ENCODE measurements around the gene CD81. TPM values are rescaled to one million over a fixed set of nuclear protein-coding genes. Genes with fewer than 3 reads are reported as not detected.

The CD81 gene
- total RNA-seq, 1 experiment from 2014 or later = 183 TPM

DNA sequence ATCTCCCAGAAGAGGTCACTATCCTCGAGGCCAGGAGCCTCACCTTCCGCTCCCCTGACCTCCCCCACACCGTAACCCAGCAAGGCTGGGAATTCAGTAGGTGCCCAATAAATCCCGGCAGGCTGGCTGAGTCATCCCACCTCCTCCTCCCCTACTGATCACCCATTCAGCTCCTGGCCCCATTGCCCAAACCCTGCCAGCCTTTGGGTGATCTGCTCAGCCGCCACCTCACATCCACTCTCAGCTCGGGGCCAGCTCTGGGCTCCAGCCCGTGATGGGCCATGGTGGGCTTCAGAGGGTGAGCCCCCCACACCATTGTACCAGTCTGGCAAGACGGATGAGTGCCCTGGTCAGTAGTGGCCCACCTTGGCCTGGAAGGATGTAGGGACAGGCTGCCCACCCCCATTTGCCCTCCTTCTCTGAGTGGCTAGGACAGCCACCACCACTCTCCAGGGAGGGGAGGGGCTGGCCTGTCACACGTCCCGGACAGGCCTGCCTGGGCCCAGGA, 59.0 kb downstream of the CD81 start:
- no peak overlapping the region for H3K4me3 Mint-ChIP-seq (ENCODE audit: unreplicated experiment)
- H3K27me3 Mint-ChIP-seq (ENCODE audit: insufficient read depth, unreplicated experiment) = no peaks in the 10 kb centered on the region
- intact Hi-C loops (cut with micrococcal nuclease) = no loop called here
- H3K27ac Mint-ChIP-seq (ENCODE audit: low read depth, unreplicated experiment) = no peak overlapping the region
- CTCF ChIA-PET = interaction anchor here (1.5 kb wide), 1 partner anchor 15 kb away, joined by 5 read pairs; no protein-coding TSS in a partner anchor
- DNase-seq (ENCODE audit: unreplicated experiment) = no peak
- no peaks in the 10 kb centered on the region for H3K36me3 Mint-ChIP-seq (ENCODE audit: insufficient read depth, unreplicated experiment)
- no TSS peak for BruUV-seq (replicated peaks)
- POLR2A ChIA-PET = no interaction called here
- no peak for TF ChIP-seq CTCF (IDR thresholded peaks at IDR 0.05; ENCODE audit: unreplicated experiment)
- no peaks in the 10 kb centered on the region for H3K4me1 Mint-ChIP-seq (ENCODE audit: insufficient read depth, unreplicated experiment)
- no peaks in the 10 kb centered on the region for H3K9me3 Mint-ChIP-seq (ENCODE audit: unreplicated experiment)

- ChIA-PET POLR2A (no interaction called here), CTCF (interaction anchor here (0.6 to 1.5 kb wide), 3 partner anchors 16 to 97 kb away, joined by 3 to 5 read pairs (median 3); no protein-coding TSS in a partner anchor)
- H3K36me3 Mint-ChIP-seq (ENCODE audit: insufficient read depth, unreplicated experiment) = no peaks in the 10 kb centered on the region
- no TSS peak for BruUV-seq (replicated peaks)
- no peaks in the 10 kb centered on the region for H3K4me1 Mint-ChIP-seq (ENCODE audit: insufficient read depth, unreplicated experiment)
- DNase-seq (ENCODE audit: unreplicated experiment) = no peak
- H3K27ac Mint-ChIP-seq (ENCODE audit: low read depth, unreplicated experiment) = no peak overlapping the region
- H3K9me3 Mint-ChIP-seq (ENCODE audit: unreplicated experiment) = no peaks in the 10 kb centered on the region
- intact Hi-C loops (cut with micrococcal nuclease) = no loop called here
- peaks cover 3% of the 10 kb centered on the region for H3K27me3 Mint-ChIP-seq (ENCODE audit: insufficient read depth, unreplicated experiment)
- no peak overlapping the region for H3K4me3 Mint-ChIP-seq (ENCODE audit: unreplicated experiment)
- TF ChIP-seq CTCF (IDR thresholded peaks at IDR 0.05; ENCODE audit: unreplicated experiment) = no peak
These were observed 59.5 kb downstream of the CD81 start for GRCh38 chr11:2436521-2437031.

DNA sequence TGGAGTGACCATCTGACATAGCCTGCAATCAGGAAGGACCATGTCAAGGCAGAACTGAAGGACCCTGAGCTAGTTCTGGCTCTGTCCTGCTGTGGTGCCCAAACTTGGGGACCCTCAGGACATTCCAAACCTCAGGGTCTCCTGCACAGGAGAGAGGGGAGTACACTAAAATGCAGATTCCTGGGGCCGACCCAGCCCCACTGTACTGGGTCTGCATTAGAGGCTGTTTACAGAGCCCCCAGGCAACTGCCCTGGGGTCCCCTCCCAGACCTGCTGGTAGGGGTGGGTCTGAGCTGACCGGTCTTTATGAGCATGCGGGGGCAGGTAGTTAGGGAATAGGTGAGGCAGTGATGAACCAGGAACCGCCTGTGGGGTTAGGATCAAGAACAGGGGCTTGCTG, 60.4 kb downstream of the CD81 start:
- intact Hi-C loops (cut with micrococcal nuclease) = no loop called here
- Mint-ChIP-seq H3K27me3 (ENCODE audit: insufficient read depth, unreplicated experiment) (peaks cover 12% of the 10 kb centered on the region), H3K4me3 (ENCODE audit: unreplicated experiment) (no peak overlapping the region), H3K27ac (ENCODE audit: low read depth, unreplicated experiment) (no peak overlapping the region), H3K36me3 (ENCODE audit: insufficient read depth, unreplicated experiment) (no peaks in the 10 kb centered on the region), H3K9me3 (ENCODE audit: unreplicated experiment) (no peaks in the 10 kb centered on the region), H3K4me1 (ENCODE audit: insufficient read depth, unreplicated experiment) (no peaks in the 10 kb centered on the region)
- ChIA-PET POLR2A (interaction anchor here (1.0 kb wide), 1 partner anchor 96 kb away, joined by 4 read pairs; no protein-coding TSS in a partner anchor), CTCF (interaction anchor here (0.5 kb wide), 1 partner anchor 1124 kb away, joined by 3 read pairs; no protein-coding TSS in a partner anchor)
- DNase-seq (ENCODE audit: unreplicated experiment) = no peak
- no TSS peak for BruUV-seq (replicated peaks)
- no peak for TF ChIP-seq CTCF (IDR thresholded peaks at IDR 0.05; ENCODE audit: unreplicated experiment)

- ChIA-PET POLR2A (no interaction called here), CTCF (interaction anchor here (1.7 kb wide), 1 partner anchor 91 kb away, joined by 3 read pairs; no protein-coding TSS in a partner anchor)
- Mint-ChIP-seq H3K9me3 (ENCODE audit: unreplicated experiment) (no peaks in the 10 kb centered on the region), H3K27ac (ENCODE audit: low read depth, unreplicated experiment) (no peak overlapping the region), H3K4me1 (ENCODE audit: insufficient read depth, unreplicated experiment) (no peaks in the 10 kb centered on the region), H3K36me3 (ENCODE audit: insufficient read depth, unreplicated experiment) (no peaks in the 10 kb centered on the region), H3K27me3 (ENCODE audit: insufficient read depth, unreplicated experiment) (peaks cover 26% of the 10 kb centered on the region), H3K4me3 (ENCODE audit: unreplicated experiment) (no peak overlapping the region)
- intact Hi-C loops (cut with micrococcal nuclease) = no loop called here
- no peak for DNase-seq (ENCODE audit: unreplicated experiment)
- no TSS peak for BruUV-seq (replicated peaks)
- no peak for TF ChIP-seq CTCF (IDR thresholded peaks at IDR 0.05; ENCODE audit: unreplicated experiment)
These were observed 62.7 kb downstream of the CD81 start for GRCh38 chr11:2439820-2440219.
